HFFc6 (cell line): ENCODE data around the gene LEMD1. TPM values are rescaled to one million over a fixed set of nuclear protein-coding genes. Genes with fewer than 3 reads are reported as not detected.

Experiments
- DNase-seq: peaks from one replicate; pipeline ENCODE4 v3.0.0-alpha.2; 2018
- H3K27ac Mint-ChIP-seq: 2 replicates; pipeline ENCODE4 v1.8.0; 2020; ENCODE audit warnings: mild to moderate bottlenecking, mixed read lengths
- H3K27me3 Mint-ChIP-seq: 2 replicates; pipeline ENCODE4 v1.8.0; 2021; ENCODE audit warnings: mild to moderate bottlenecking, moderate library complexity, mixed read lengths; ENCODE audit not compliant: insufficient read depth
- H3K36me3 Mint-ChIP-seq: 2 replicates; pipeline ENCODE4 v1.8.0; 2021; ENCODE audit warnings: low read depth, mixed read lengths
- H3K4me1 Mint-ChIP-seq: 2 replicates; pipeline ENCODE4 v1.8.0; 2020; ENCODE audit warnings: low read depth, mixed read lengths
- H3K4me3 Mint-ChIP-seq: 2 replicates; pipeline ENCODE4 v1.8.0; 2020; ENCODE audit warnings: mild to moderate bottlenecking, moderate library complexity, mixed read lengths
- H3K9me3 Mint-ChIP-seq: 2 replicates; pipeline ENCODE4 v1.8.0; 2020; ENCODE audit warnings: mild to moderate bottlenecking, mixed read lengths
- CTCF ChIP-seq: fragments of 200-600 bp; sonication (generic); IDR thresholded peaks from 2 replicates; pipeline ENCODE4 v1.5.0; 2021; ENCODE audit warnings: antibody characterized with exemption, mild to moderate bottlenecking
- total RNA-seq, 6 experiments: library from RNA; stranded (reverse); fragmentation: NEBNext Ultra II Directional; extraction: Animal tissue kit (Norgen Biotek cat#: 25700); gene quantifications; 2 replicates in 1 of 6; 3 replicates in 5 of 6; pipeline ENCODE4 v1.2.3, GENCODE V29; 2021

Gene LEMD1
- total RNA-seq, 6 experiments from 2014 or later = not detected

GRCh38 chr1:205377355-205377754 is 44.5 kb downstream of the LEMD1 start:
- Mint-ChIP-seq H3K27ac (no peak overlapping the region), H3K4me1 (peaks cover 48% of the 10 kb centered on the region), H3K27me3 (peaks cover 13% of the 10 kb centered on the region), H3K4me3 (no peak overlapping the region), H3K9me3 (no peaks in the 10 kb centered on the region), H3K36me3 (no peaks in the 10 kb centered on the region)
- no peak for TF ChIP-seq CTCF
- DNase-seq = no peak

- Mint-ChIP-seq H3K4me1 (peaks cover 54% of the 10 kb centered on the region), H3K27ac (no peak overlapping the region), H3K9me3 (no peaks in the 10 kb centered on the region; the same call in 1 of the 2 replicates), H3K36me3 (no peaks in the 10 kb centered on the region), H3K27me3 (peaks cover 9% of the 10 kb centered on the region), H3K4me3 (no peak overlapping the region)
- DNase-seq = peak; percentile 44
- no peak for TF ChIP-seq CTCF
These were observed 45.1 kb downstream of the LEMD1 start for GRCh38 chr1:205376739-205377138.

GRCh38 chr1:205375835-205376545 is 45.9 kb downstream of the LEMD1 start:
- DNase-seq = peak; percentile 62
- Mint-ChIP-seq H3K27me3 (peaks cover 7% of the 10 kb centered on the region), H3K9me3 (no peaks in the 10 kb centered on the region; the same call in 1 of the 2 replicates), H3K4me1 (peaks cover 56% of the 10 kb centered on the region), H3K27ac (no peak overlapping the region), H3K36me3 (no peaks in the 10 kb centered on the region), H3K4me3 (peak overlapping the region; percentile 44)
- no peak for TF ChIP-seq CTCF

- H3K9me3 Mint-ChIP-seq = no peaks in the 10 kb centered on the region; the same call in 1 of the 2 replicates
- H3K27ac Mint-ChIP-seq = peak overlapping the region; percentile 58
- peak overlapping the region; percentile 62 for H3K4me3 Mint-ChIP-seq
- peak; percentile 68 for DNase-seq
- H3K4me1 Mint-ChIP-seq = peaks cover 56% of the 10 kb centered on the region
- no peak for TF ChIP-seq CTCF
- no peaks in the 10 kb centered on the region for H3K36me3 Mint-ChIP-seq
- peaks cover 4% of the 10 kb centered on the region for H3K27me3 Mint-ChIP-seq
These were observed 47.4 kb downstream of the LEMD1 start for GRCh38 chr1:205374210-205375078.

GRCh38 chr1:205373798-205374175 is 48.1 kb downstream of the LEMD1 start:
- no peaks in the 10 kb centered on the region; the same call in none of the 2 replicates for H3K27me3 Mint-ChIP-seq
- no peak for TF ChIP-seq CTCF
- DNase-seq = no peak
- H3K27ac Mint-ChIP-seq = peak overlapping the region; percentile 58
- no peaks in the 10 kb centered on the region for H3K36me3 Mint-ChIP-seq
- peaks cover 56% of the 10 kb centered on the region for H3K4me1 Mint-ChIP-seq
- no peaks in the 10 kb centered on the region; the same call in 1 of the 2 replicates for H3K9me3 Mint-ChIP-seq
- H3K4me3 Mint-ChIP-seq = peak overlapping the region; percentile 62
